Tibial nerve (tissue), 4 donors: ENCODE measurements around the gene RAB11FIP3. TPM values are rescaled to one million over a fixed set of nuclear protein-coding genes. Genes with fewer than 3 reads are reported as not detected.

Source experiments
- DNase-seq, 2 donors: peaks; one replicate each; pipeline ENCODE4 v3.0.0-alpha.2; 2019; ENCODE audit warnings: low spot score in 2 of 2
- H3K27ac ChIP-seq, 4 donors: fragments of 200-600 bp; sonication (generic) in 3 of 4; one replicate each; pipeline ENCODE4 v1.5.1; 2017 to 2019; ENCODE audit warnings: mild to moderate bottlenecking in 1 of 4
- H3K27me3 ChIP-seq, 2 donors: fragments of 200-600 bp; sonication (generic) in 1 of 2; one replicate each; pipeline versions ENCODE4 v1.5.1 to v1.6.0; 2017 to 2019
- H3K36me3 ChIP-seq, 3 donors: fragments of 200-600 bp; sonication (generic); one replicate each; pipeline ENCODE4 v1.5.1; 2018 to 2019
- H3K4me1 ChIP-seq, 4 donors: fragments of 200-600 bp; sonication (generic) in 3 of 4; one replicate each; pipeline ENCODE4 v1.5.1; 2017 to 2019
- H3K4me3 ChIP-seq, 4 donors: fragments of 200-600 bp; sonication (generic) in 3 of 4; one replicate each; pipeline ENCODE4 v1.5.1; 2017 to 2019; ENCODE audit warnings: mild to moderate bottlenecking in 1 of 4, moderate library complexity in 1 of 4
- H3K9me3 ChIP-seq, 4 donors: fragments of 200-600 bp; sonication (generic) in 3 of 4; one replicate each; pipeline ENCODE4 v1.5.1; 2017 to 2019
- CTCF ChIP-seq, 5 experiments: fragments of 200-600 bp in 3 of 5; fragments of 450-650 bp in 2 of 5; sonication (generic) in 3 of 5; IDR thresholded peaks; one replicate each; pipeline ENCODE4 v1.5.1; 2016 to 2019; ENCODE audit warnings: antibody characterized with exemption in 5 of 5, mild to moderate bottlenecking in 3 of 5, moderate library complexity in 2 of 5
- EP300 ChIP-seq, 2 donors: sonication (generic); formaldehyde crosslinking; IDR thresholded peaks; one replicate each; pipeline ENCODE4 v1.6.1; 2017; ENCODE audit warnings: antibody characterized with exemption in 2 of 2, mild to moderate bottlenecking in 1 of 2
- POLR2A ChIP-seq, 2 donors: fragments of 450-650 bp; IDR thresholded peaks; one replicate each; pipeline ENCODE4 v1.6.1; 2017; ENCODE audit warnings: antibody characterized with exemption in 2 of 2, mild to moderate bottlenecking in 2 of 2, moderate library complexity in 2 of 2
- WGBS, 2 donors: methylation state at CpG; one replicate each; pipeline ENCODE4 v1.1.5; 2018; 5-methylcytosine and 5-hydroxymethylcytosine counted together
- total RNA-seq, 4 donors: library from RNA; depleted of rRNA; stranded (reverse); fragments of >200 nt; gene quantifications; one replicate each; pipeline ENCODE4 v1.1.0, GENCODE V29; 2016

RAB11FIP3 gene
- total RNA-seq, 4 donors from 2014 or later: 30.2 to 128 (median 54.6) TPM

- Histone ChIP-seq H3K36me3 (no peaks in the 10 kb centered on the region), H3K9me3 (no peaks in the 10 kb centered on the region), H3K27me3 (no peaks in the 10 kb centered on the region), H3K27ac (peak overlapping the region in 2 of 4 donors; percentile 93 to 95), H3K4me3 (peak overlapping the region in 1 of 4 donors; percentile 81), H3K4me1 (peaks cover 0 to 49% (median 14%) of the 10 kb centered on the region in 4 donors)
- TF ChIP-seq EP300 (IDR thresholded peaks at IDR 0.05): no peak
- TF ChIP-seq POLR2A (IDR thresholded peaks at IDR 0.05): no peak
- TF ChIP-seq CTCF (IDR thresholded peaks at IDR 0.05): no peak
- no peak for DNase-seq
- WGBS, 2 donors: 67 to 71% methylated on average over 4 to 8 of the region's 10 CpGs
These were observed 25.3 kb upstream of the RAB11FIP3 start for GRCh38 chr16:400061-400591.

GRCh38 chr16:401468-402348 is 23.7 kb upstream of the RAB11FIP3 start, which contains the start of gene DECR2:
TSS of gene DECR2 (plus strand) at chr16:401885. CDS start at chr16:401964, 79 bp downstream.
- Histone ChIP-seq H3K9me3 (no peaks in the 10 kb centered on the region), H3K27me3 (no peaks in the 10 kb centered on the region), H3K36me3 (peaks cover 0 to 7% (median 0%) of the 10 kb centered on the region in 3 donors), H3K27ac (peak within 1 kb of the TSS; percentile 84 to 95 (median 89)), H3K4me1 (peaks cover 0 to 40% (median 7%) of the 10 kb centered on the region in 4 donors), H3K4me3 (peak within 1 kb of the TSS; percentile 60 to 90 (median 76))
- WGBS, 2 donors: 1 to 2% methylated on average over 37 to 42 of the region's 91 CpGs
- peak; percentile 97 to 98 for DNase-seq
- TF ChIP-seq POLR2A (IDR thresholded peaks at IDR 0.05) (peak; percentile 80 to 86), CTCF (IDR thresholded peaks at IDR 0.05) (peak; percentile 52 to 83 (median 64)), EP300 (IDR thresholded peaks at IDR 0.05) (peak in 1 of 2 donors; percentile 95)

- Histone ChIP-seq H3K27me3 (no peaks in the 10 kb centered on the region), H3K27ac (no peak overlapping the region), H3K4me1 (peaks cover 0 to 18% (median 5%) of the 10 kb centered on the region in 4 donors), H3K36me3 (peaks cover 0 to 27% (median 0%) of the 10 kb centered on the region in 3 donors), H3K9me3 (no peaks in the 10 kb centered on the region), H3K4me3 (no peak overlapping the region)
- DNase-seq: no peak
- WGBS, 2 donors: 83 to 92% methylated on average over 11 to 12 of the region's 12 CpGs
- TF ChIP-seq EP300 (IDR thresholded peaks at IDR 0.05) (no peak), POLR2A (IDR thresholded peaks at IDR 0.05) (no peak), CTCF (IDR thresholded peaks at IDR 0.05) (no peak)
These were observed 20.4 kb upstream of the RAB11FIP3 start for GRCh38 chr16:404971-405486.

GRCh38 chr16:405548-406506 is 19.6 kb upstream of the RAB11FIP3 start:
- peaks cover 0 to 35% (median 0%) of the 10 kb centered on the region in 3 donors for H3K36me3 ChIP-seq
- no peak for DNase-seq
- no peak overlapping the region for H3K27ac ChIP-seq
- 86% methylated on average over 20 to 27 of the region's 27 CpGs for whole genome bisulfite sequencing, 2 donors
- no peaks in the 10 kb centered on the region for H3K27me3 ChIP-seq
- H3K9me3 ChIP-seq: no peaks in the 10 kb centered on the region
- peaks cover 0 to 10% (median 3%) of the 10 kb centered on the region in 4 donors for H3K4me1 ChIP-seq
- no peak overlapping the region for H3K4me3 ChIP-seq
- TF ChIP-seq POLR2A (IDR thresholded peaks at IDR 0.05) (no peak), EP300 (IDR thresholded peaks at IDR 0.05) (no peak), CTCF (IDR thresholded peaks at IDR 0.05) (no peak)
